Neutrophil (primary cell): ENCODE data around the gene DACT2.

ENCODE experiments used
- H3K27ac ChIP-seq: fragments of 200-600 bp; sonication (generic); 2 replicates; pipeline ENCODE4 v1.5.1; 2016; ENCODE audit warnings: mild to moderate bottlenecking, moderate library complexity
- H3K27me3 ChIP-seq: fragments of 200-600 bp; sonication (generic); 2 replicates; pipeline ENCODE4 v1.6.0; 2016; ENCODE audit warnings: mild to moderate bottlenecking
- H3K36me3 ChIP-seq: fragments of 200-600 bp; sonication (generic); 2 replicates; pipeline ENCODE4 v1.5.1; 2017
- H3K4me1 ChIP-seq, 2 experiments: fragments of 200-600 bp in 1 of 2; sonication (generic) in 1 of 2; 1 replicate in 1 of 2; 2 replicates in 1 of 2; pipeline versions ENCODE4 v1.5.1 to v1.6.1; 2013 to 2016; ENCODE audit warnings: low read depth in 1 of 2, low read length in 1 of 2, mild to moderate bottlenecking in 1 of 2, moderate library complexity in 1 of 2; ENCODE audit not compliant: control insufficient read depth in 1 of 2, insufficient read depth in 1 of 2
- H3K4me3 ChIP-seq, 2 experiments: fragments of 200-600 bp in 1 of 2; sonication (generic) in 1 of 2; 1 replicate in 1 of 2; 2 replicates in 1 of 2; pipeline ENCODE4 v1.5.1; 2013 to 2016; ENCODE audit warnings: low read depth in 1 of 2, low read length in 1 of 2, mild to moderate bottlenecking in 1 of 2, moderate library complexity in 1 of 2
- H3K9me3 ChIP-seq: fragments of 200-600 bp; sonication (generic); 2 replicates; pipeline ENCODE4 v1.5.1; 2016
- TF ChIP-seq, protein P1 (sequence below): fragments of 200-600 bp; sonication (generic); IDR thresholded peaks from 2 replicates; pipeline ENCODE4 v1.5.1; 2016; ENCODE audit warnings: antibody characterized with exemption

The DACT2 gene

GRCh38 chr6:168265394-168265793 is 54.2 kb downstream of the DACT2 start:
- Histone ChIP-seq H3K27ac (no peak overlapping the region), H3K27me3 (no peaks in the 10 kb centered on the region), H3K4me1 (no peaks in the 10 kb centered on the region), H3K36me3 (no peaks in the 10 kb centered on the region), H3K9me3 (no peaks in the 10 kb centered on the region), H3K4me3 (no peak overlapping the region)
- TF ChIP-seq, protein P1, sequence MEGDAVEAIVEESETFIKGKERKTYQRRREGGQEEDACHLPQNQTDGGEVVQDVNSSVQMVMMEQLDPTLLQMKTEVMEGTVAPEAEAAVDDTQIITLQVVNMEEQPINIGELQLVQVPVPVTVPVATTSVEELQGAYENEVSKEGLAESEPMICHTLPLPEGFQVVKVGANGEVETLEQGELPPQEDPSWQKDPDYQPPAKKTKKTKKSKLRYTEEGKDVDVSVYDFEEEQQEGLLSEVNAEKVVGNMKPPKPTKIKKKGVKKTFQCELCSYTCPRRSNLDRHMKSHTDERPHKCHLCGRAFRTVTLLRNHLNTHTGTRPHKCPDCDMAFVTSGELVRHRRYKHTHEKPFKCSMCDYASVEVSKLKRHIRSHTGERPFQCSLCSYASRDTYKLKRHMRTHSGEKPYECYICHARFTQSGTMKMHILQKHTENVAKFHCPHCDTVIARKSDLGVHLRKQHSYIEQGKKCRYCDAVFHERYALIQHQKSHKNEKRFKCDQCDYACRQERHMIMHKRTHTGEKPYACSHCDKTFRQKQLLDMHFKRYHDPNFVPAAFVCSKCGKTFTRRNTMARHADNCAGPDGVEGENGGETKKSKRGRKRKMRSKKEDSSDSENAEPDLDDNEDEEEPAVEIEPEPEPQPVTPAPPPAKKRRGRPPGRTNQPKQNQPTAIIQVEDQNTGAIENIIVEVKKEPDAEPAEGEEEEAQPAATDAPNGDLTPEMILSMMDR = no peak

DNA sequence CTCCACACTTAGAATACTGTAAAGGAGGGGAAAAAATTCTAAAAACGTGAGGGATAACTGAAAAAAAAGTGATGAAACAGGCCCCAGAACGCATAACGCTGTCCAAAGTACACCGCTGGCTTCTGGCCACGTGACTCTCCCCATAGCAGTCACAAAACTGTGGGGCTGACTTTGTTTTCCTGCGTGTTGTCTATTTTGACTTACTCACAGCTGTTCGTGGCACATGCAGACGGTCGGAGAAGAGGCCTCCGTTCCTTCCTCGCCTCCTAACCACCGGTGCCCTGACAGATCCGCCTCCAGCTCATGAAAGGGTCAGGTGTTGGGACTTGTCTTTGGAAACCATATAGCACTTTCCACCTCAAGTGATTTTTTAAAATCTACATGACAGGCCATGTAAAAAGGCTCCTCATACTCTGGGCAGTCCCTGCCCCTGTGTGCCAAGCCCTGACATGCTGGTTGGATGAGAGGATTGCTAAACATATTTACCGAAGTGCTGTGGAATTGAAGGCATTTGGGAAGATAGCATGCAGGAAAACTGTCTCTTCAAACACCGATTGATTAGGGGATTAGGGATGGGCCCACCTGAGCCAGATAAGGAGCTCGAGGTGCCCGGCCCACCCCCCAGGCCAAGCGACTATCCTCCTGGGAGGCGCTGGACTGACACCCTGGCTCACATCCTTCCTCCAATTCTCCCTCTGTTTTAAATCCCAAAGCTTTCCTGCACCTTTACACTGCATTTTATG is 54.8 kb downstream of the DACT2 start:
- Histone ChIP-seq H3K27ac (no peak overlapping the region), H3K9me3 (no peaks in the 10 kb centered on the region), H3K4me1 (no peaks in the 10 kb centered on the region), H3K4me3 (no peak overlapping the region), H3K36me3 (no peaks in the 10 kb centered on the region), H3K27me3 (no peaks in the 10 kb centered on the region)
- TF ChIP-seq, protein P1 = no peak

DNA sequence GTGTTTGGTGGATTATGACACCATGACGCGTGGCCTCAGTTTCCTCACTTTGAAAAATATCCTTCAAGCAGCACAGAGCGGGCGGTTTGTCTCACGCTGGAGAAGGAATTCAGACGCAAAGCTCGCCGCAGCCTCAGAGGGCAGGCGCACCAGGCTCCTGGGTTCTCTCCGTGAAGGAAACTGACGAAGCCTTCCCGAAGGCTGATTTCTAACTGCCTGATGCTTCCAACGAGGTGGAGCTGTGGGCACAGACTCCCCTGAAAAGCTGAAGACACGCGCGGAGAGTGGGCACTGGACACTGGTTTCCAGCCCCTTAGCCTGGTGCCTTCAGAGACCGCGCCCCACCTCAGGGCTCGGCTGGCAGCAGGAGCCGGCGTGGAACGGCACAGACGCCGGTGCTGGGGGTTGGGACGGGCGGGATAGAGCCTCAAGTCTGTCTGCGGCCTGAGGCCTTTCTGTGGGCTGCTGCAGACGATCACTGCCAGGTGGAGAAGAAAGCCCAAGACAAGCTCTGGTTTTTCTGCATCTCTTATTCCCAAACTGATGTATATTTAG is 56.1 kb downstream of the DACT2 start:
- H3K4me1 ChIP-seq = no peaks in the 10 kb centered on the region
- H3K27ac ChIP-seq = no peak overlapping the region
- H3K36me3 ChIP-seq = no peaks in the 10 kb centered on the region
- H3K27me3 ChIP-seq = no peaks in the 10 kb centered on the region
- H3K9me3 ChIP-seq = no peaks in the 10 kb centered on the region
- no peak overlapping the region for H3K4me3 ChIP-seq
- TF ChIP-seq, protein P1 = no peak

DNA sequence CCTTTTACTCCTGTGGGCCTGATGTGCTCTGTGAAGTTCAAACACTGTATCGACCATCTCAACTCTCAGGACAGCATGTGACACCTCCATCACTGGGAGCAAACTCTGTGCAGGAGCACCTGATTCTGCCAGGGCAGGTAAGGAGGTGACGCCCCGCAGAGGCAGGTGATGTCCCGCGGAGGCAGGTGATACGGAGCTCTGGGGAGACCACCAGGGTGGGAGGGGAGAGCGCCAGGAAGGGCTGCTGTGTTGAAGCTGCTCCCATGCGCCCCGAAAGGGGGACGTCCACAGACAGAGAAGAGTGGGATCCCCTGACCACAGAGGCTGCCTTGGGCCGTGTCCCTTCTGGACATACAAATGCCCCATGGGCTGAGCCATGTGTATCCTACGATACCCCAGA is 58.3 kb downstream of the DACT2 start:
- Histone ChIP-seq H3K9me3 (no peaks in the 10 kb centered on the region), H3K36me3 (no peaks in the 10 kb centered on the region), H3K27me3 (no peaks in the 10 kb centered on the region), H3K4me1 (no peaks in the 10 kb centered on the region), H3K27ac (no peak overlapping the region), H3K4me3 (no peak overlapping the region)
- TF ChIP-seq, protein P1 = no peak

DNA sequence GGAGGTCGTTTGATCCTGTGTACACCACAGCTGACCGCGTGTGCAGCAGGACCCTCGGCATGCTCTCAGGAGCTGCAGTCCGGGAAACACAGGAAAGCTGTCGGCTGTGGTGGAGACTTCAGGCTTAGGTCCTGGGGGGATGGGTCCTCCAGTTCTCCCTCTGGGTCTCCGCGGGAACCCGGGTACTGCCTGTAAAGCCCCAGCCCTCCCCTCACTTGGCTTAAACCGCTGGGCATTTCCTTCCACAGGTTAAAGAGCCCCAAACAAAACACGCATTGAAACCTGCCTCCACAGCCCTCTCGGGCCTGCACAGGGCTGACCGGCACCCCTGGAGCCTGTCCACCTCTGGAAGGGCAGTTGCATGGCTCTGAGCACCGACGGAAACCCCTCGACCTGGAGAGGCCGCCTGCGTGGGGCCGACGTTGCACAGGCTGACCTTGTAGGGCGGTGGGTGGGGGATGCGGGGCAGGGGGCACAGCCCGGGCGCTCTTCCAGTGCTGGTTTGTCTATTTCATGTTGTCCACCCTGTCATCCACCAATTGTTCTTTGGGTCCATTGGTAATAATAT is 59.1 kb downstream of the DACT2 start:
- no peak overlapping the region for H3K27ac ChIP-seq
- H3K27me3 ChIP-seq = no peaks in the 10 kb centered on the region
- no peaks in the 10 kb centered on the region for H3K36me3 ChIP-seq
- no peak overlapping the region for H3K4me3 ChIP-seq
- TF ChIP-seq, protein P1 = no peak
- no peaks in the 10 kb centered on the region for H3K9me3 ChIP-seq
- no peaks in the 10 kb centered on the region for H3K4me1 ChIP-seq
